Mucosa of rectum (tissue), 2 donors: ENCODE measurements around the gene FAAP100.
A peak's percentile ranks its signal among the peaks of the same experiment; 100 is the strongest.

Experiments
- H3K27ac ChIP-seq, 2 donors: one replicate each; pipeline ENCODE4 v1.7.0; 2013; ENCODE audit warnings: inconsistent platforms in 2 of 2, low read depth in 2 of 2, low read length in 2 of 2
- H3K27me3 ChIP-seq, 2 donors: one replicate each; pipeline ENCODE4 v1.7.0; 2013; ENCODE audit warnings: low read length in 2 of 2; ENCODE audit not compliant: control insufficient read depth in 2 of 2, insufficient read depth in 2 of 2
- H3K36me3 ChIP-seq, 2 donors: one replicate each; pipeline ENCODE4 v1.7.0; 2013; ENCODE audit warnings: low read length in 2 of 2; ENCODE audit not compliant: control insufficient read depth in 2 of 2, insufficient read depth in 2 of 2
- H3K4me1 ChIP-seq, 2 donors: one replicate each; pipeline ENCODE4 v1.7.0; 2013; ENCODE audit warnings: low read length in 2 of 2, mild to moderate bottlenecking in 1 of 2; ENCODE audit not compliant: control insufficient read depth in 2 of 2, insufficient read depth in 2 of 2
- H3K4me3 ChIP-seq, 2 donors: one replicate each; pipeline ENCODE4 v1.7.0; 2013; ENCODE audit warnings: low read length in 2 of 2
- H3K9ac ChIP-seq, 2 donors: one replicate each; pipeline ENCODE4 v1.7.0; 2013; ENCODE audit warnings: low read length in 2 of 2, low read depth in 1 of 2, mild to moderate bottlenecking in 1 of 2
- H3K9me3 ChIP-seq, 2 donors: one replicate each; pipeline ENCODE4 v1.7.0; 2013; ENCODE audit warnings: low read length in 2 of 2; ENCODE audit not compliant: control insufficient read depth in 2 of 2
- donor health status: healthy.
- donor health status: Normal muscosa, but diverticular disease.

Gene FAAP100

DNA sequence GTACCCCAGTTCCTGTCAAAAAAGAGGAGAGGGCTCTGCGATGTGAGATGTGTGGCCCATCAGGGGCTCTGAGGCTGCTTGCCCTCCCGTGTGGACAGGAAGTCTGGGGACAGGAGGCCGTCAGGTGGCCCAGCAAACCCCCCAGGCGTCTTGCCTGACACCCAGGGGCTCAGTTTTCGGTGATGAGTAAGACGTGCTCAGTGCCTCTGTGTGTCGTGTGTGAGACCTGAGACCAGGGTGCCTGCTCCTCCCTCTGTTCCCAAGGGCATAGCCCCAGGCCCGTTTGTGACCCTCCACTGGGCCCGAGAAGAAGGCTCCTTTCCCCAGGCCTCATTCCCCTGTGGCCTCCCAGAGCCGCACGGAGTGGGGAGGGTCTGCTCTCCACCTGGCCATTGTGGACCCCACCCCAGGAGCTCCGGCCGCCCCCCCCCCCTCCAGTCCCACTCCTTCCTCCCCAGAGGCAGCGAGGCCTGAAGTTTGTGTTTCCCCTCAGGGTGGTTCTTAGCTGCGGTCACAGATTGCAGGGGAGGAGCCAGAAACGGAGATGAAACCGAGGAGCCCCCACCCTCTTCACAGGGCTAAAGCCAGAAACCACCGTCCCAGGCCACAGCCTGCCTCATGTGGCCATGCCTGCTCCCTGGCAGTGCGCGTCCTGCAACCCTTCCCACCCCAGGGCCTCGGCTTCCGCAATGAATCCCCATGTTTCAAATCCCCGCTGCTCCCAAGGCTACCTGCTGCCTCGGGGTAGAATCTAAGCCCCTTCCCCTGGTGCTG, 34.6 kb downstream of the FAAP100 start:
- H3K27me3 ChIP-seq = no peaks in the 10 kb centered on the region
- peaks cover 40 to 42% of the 10 kb centered on the region in 2 donors for H3K4me1 ChIP-seq
- no peaks in the 10 kb centered on the region for H3K36me3 ChIP-seq
- no peaks in the 10 kb centered on the region for H3K9me3 ChIP-seq
- H3K27ac ChIP-seq = peak overlapping the region; percentile 20 to 100
- H3K4me3 ChIP-seq = peak overlapping the region in 1 of 2 donors; percentile 58
- H3K9ac ChIP-seq = peak overlapping the region; percentile 15 to 81

- no peaks in the 10 kb centered on the region for H3K27me3 ChIP-seq
- no peaks in the 10 kb centered on the region for H3K9me3 ChIP-seq
- H3K9ac ChIP-seq = peak overlapping the region in 1 of 2 donors; percentile 3
- no peak overlapping the region for H3K4me3 ChIP-seq
- peaks cover 2 to 3% of the 10 kb centered on the region in 2 donors for H3K36me3 ChIP-seq
- peaks cover 40 to 42% of the 10 kb centered on the region in 2 donors for H3K4me1 ChIP-seq
- peak overlapping the region in 1 of 2 donors; percentile 100 for H3K27ac ChIP-seq
Measured at GRCh38 chr17:81517009-81517338, 35.2 kb downstream of the FAAP100 start.

GRCh38 chr17:81516439-81516838, 35.7 kb downstream of the FAAP100 start:
- peaks cover 40 to 42% of the 10 kb centered on the region in 2 donors for H3K4me1 ChIP-seq
- peak overlapping the region; percentile 60 to 97 for H3K9ac ChIP-seq
- peak overlapping the region; percentile 69 to 78 for H3K4me3 ChIP-seq
- H3K36me3 ChIP-seq = peaks cover 8% of the 10 kb centered on the region in 2 donors
- H3K27ac ChIP-seq = peak overlapping the region; percentile 100
- no peaks in the 10 kb centered on the region for H3K9me3 ChIP-seq
- no peaks in the 10 kb centered on the region for H3K27me3 ChIP-seq

GRCh38 chr17:81515530-81516041, 36.6 kb downstream of the FAAP100 start:
- Histone ChIP-seq H3K27ac (peak overlapping the region; percentile 100), H3K4me1 (peaks cover 42 to 47% of the 10 kb centered on the region in 2 donors), H3K27me3 (no peaks in the 10 kb centered on the region), H3K9me3 (no peaks in the 10 kb centered on the region), H3K36me3 (peaks cover 16 to 17% of the 10 kb centered on the region in 2 donors), H3K4me3 (peak overlapping the region; percentile 69 to 78), H3K9ac (peak overlapping the region; percentile 77 to 97)

DNA sequence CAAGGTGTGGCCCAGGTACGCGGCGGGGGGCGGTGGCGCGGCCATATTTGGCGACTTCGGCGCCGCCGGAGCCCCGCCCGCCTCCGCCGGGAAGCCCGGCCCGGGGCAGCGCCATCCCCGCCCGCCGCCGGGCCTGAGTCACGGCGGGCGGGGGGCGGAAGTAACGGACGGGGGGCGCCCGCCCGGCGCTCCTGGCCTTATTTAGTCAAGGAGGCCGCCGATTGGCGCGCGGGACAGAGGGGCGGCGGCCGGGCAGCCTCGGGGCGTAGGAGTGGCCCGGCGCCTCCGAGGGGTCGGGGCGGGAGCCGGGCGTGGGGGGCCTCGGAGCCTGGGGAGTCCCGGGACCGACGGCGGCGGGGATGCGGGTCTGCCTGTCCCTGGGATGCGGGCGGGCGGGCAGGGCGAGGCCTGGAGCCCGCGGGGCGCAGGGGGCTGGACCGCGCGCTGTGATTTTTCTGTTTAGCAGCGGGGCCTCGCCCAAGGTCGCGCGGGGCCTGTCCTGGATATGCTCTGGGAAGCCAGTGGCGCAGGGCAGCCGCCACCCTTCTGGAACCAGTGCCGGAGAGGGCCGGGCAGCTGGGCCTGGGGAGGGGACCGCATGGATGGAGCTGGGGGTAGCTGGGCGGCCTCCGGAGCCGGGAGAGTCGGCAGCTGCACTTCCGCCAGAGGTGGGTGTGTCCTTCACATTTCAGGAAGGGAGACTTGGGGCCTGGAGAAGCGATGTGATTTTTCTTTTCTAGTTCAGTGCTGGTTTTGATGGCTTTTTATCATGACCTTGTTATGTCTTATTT, 37.2 kb downstream of the FAAP100 start:
- Histone ChIP-seq H3K4me3 (peak overlapping the region; percentile 77 to 81), H3K9ac (peak overlapping the region; percentile 77 to 97), H3K27ac (peak overlapping the region; percentile 100), H3K36me3 (peaks cover 23% of the 10 kb centered on the region in 2 donors), H3K9me3 (no peaks in the 10 kb centered on the region), H3K4me1 (peaks cover 45 to 46% of the 10 kb centered on the region in 2 donors), H3K27me3 (no peaks in the 10 kb centered on the region)

- H3K4me3 ChIP-seq = peak overlapping the region; percentile 77 to 81
- peaks cover 43 to 46% of the 10 kb centered on the region in 2 donors for H3K4me1 ChIP-seq
- peaks cover 28 to 29% of the 10 kb centered on the region in 2 donors for H3K36me3 ChIP-seq
- peak overlapping the region; percentile 97 to 99 for H3K9ac ChIP-seq
- peak overlapping the region; percentile 100 for H3K27ac ChIP-seq
- H3K9me3 ChIP-seq = no peaks in the 10 kb centered on the region
- H3K27me3 ChIP-seq = no peaks in the 10 kb centered on the region
Measured at GRCh38 chr17:81514489-81514738, 37.7 kb downstream of the FAAP100 start.

DNA sequence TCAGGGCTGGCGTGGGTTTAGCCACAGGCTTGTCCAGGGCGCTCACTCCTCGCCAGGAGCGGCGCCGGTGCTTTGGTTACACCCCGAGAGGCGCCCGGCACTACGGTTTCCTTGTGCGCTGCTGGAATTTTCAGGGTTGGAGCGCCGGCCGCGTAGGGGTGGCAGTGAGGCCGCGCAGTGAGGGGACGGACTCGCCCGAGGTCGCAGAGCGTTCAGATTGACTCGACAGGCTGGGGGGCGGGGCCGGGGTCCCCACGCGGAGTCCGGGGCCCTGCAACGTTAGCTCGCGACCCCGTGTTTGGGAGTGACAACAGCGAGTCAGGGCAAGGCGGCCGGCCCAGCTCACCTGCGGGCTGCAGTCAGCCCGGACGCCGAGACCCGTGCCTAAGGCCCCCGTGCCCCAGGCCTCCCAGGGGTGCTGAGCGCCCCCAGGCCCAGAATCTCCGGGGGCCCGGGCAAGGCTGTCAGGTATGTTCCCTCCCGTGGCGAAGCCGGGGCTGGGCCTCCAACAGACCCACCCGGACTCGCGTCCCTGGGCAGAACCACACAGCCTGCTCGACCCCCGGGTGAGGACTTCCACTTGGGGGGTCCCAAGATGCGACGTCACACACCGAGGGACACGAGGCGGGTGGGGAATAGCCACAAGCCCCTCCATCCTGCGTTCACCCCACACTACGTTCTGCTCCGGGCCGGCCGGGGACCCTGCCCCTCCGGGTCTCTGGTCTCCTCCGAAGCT, 38.2 kb downstream of the FAAP100 start:
- Histone ChIP-seq H3K4me1 (peaks cover 46 to 48% of the 10 kb centered on the region in 2 donors), H3K9ac (peak overlapping the region; percentile 97 to 99), H3K27ac (peak overlapping the region; percentile 100), H3K4me3 (peak overlapping the region; percentile 77 to 81), H3K36me3 (peaks cover 33 to 34% of the 10 kb centered on the region in 2 donors), H3K27me3 (no peaks in the 10 kb centered on the region), H3K9me3 (no peaks in the 10 kb centered on the region)

DNA sequence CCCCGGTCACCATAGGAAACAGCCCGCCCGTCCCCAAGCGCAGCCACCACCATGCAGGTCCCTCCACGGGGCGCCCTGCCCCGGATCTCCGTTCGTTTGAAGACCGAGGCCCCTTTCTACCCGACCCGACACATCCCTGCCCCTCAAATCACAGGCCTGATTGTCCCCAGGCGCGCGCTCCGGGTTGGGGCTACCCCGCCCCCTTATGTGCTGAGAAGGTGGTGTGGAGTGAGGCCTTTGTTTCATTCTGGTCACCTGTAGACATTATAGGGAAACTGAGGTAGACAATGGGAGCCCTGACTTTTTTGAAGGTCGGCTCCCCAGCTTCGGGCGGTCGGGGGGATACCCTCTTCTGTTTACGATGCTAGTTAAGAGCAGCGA, 38.8 kb downstream of the FAAP100 start:
- peaks cover 44 to 46% of the 10 kb centered on the region in 2 donors for H3K4me1 ChIP-seq
- H3K27ac ChIP-seq = peak overlapping the region; percentile 100
- H3K9me3 ChIP-seq = no peaks in the 10 kb centered on the region
- H3K9ac ChIP-seq = peak overlapping the region; percentile 97 to 99
- peaks cover 36 to 38% of the 10 kb centered on the region in 2 donors for H3K36me3 ChIP-seq
- H3K27me3 ChIP-seq = no peaks in the 10 kb centered on the region
- H3K4me3 ChIP-seq = peak overlapping the region; percentile 77 to 81

DNA sequence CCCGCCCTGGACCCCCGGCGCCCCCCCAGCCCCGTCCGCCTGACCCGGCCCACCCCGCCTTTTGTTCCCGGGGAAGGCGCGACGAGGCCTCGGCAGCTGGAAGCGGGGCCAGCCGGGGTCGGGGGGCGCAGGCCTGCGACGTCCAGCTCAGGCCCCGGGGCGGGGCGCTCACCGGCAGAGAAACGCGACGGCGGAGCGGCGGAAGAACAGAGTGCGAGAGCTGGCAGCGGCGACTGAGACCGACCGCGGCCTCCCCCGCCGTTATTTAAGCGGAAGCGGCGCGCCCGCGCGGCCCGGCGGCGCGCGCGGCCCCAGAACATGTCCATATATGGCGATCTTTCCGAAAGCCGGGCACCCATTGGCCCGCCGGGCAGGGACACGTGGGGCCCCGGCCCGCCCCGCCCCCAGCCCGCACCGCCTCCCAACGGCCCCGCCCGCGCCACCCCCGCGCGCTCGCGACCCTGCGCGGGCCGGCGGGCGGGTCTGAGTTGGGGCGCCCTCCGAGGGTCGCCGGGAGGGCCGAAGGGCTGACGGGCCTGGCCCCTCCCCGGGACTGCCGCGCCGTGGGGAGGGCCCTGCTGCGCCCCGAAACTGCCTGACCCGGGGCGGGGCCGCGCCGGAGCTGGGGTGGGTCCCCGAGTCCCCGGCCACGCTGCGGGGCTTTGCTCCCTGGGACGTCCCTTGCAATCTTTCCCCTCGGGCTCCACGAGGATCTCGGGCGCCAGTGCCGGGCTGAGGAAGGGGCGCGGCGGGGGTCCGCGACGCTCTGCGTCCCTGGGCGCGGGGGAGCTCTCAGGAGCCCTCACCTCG, 39.4 kb downstream of the FAAP100 start, which contains the start of gene ACTG1:
TSS of gene ACTG1 (minus strand) at position 238 of the 810 bp plus-strand sequence. CDS start 445 bp downstream, outside the sequence.
- H3K36me3 ChIP-seq = peaks cover 36 to 38% of the 10 kb centered on the region in 2 donors
- no peaks in the 10 kb centered on the region for H3K27me3 ChIP-seq
- peak within 1 kb of the TSS; percentile 97 to 99 for H3K9ac ChIP-seq
- peaks cover 39 to 40% of the 10 kb centered on the region in 2 donors for H3K4me1 ChIP-seq
- H3K9me3 ChIP-seq = no peaks in the 10 kb centered on the region
- H3K4me3 ChIP-seq = peak within 1 kb of the TSS; percentile 96 to 97
- H3K27ac ChIP-seq = peak within 1 kb of the TSS; percentile 100
